Measurements from ENCODE around the gene DNM3. TPM values are rescaled to one million over a fixed set of nuclear protein-coding genes. Genes with fewer than 3 reads are reported as not detected.

Gene DNM3
- total and polyA plus RNA-seq, 2 donors (not counting 1 experiment from before 2014, with no cell fraction given): 1.0 to 1.3 TPM

- Mint-ChIP-seq H3K4me3 (no peak overlapping the region), H3K4me1 (peaks cover 6% of the 10 kb centered on the region), H3K27me3 (no peaks in the 10 kb centered on the region), H3K9me3 (ENCODE audit: insufficient read depth) (no peaks in the 10 kb centered on the region), H3K27ac (no peak overlapping the region)
- no peaks in the 10 kb centered on the region for H3K79me2 ChIP-seq (ENCODE audit: control insufficient read depth, insufficient read depth, low read length)
- H4K20me1 ChIP-seq (ENCODE audit: control insufficient read depth, insufficient read depth, low read length, poor library complexity, severe bottlenecking): no peaks in the 10 kb centered on the region
- ATAC-seq (ENCODE audit: low read depth) (no peak), DNase-seq (no peak)
- peaks cover 1 to 27% of the 10 kb centered on the region in 2 experiments for H3K36me3 ChIP-seq (replicated peaks in 1 of 2; ENCODE audit: control extremely low read depth in 1 of 2, control insufficient read depth in 1 of 2, extremely low read depth in 1 of 2, insufficient read depth in 2 of 2, low read length in 1 of 2)
- CTCF ChIA-PET: interaction anchor here (0.7 to 10.1 kb wide), 19 partner anchors 9 to 631 kb away, joined by 3 to 234 read pairs (median 5); partner anchors contain the start of genes DNM3 and METTL13
- H3K27ac ChIP-seq (ENCODE audit: low read length in 2 of 2): no peak overlapping the region
- TF ChIP-seq EZH2 (IDR thresholded peaks at IDR 0.05; ENCODE audit: borderline replicate concordance, insufficient read depth, low read depth, low read length, poor library complexity, severe bottlenecking) (no peak), CTCF (IDR thresholded peaks at IDR 0.05) (no peak)
- POLR2A ChIA-PET: interaction anchor here (0.7 kb wide), 1 partner anchor 732 kb away, joined by 4 read pairs; no protein-coding TSS in a partner anchor
- H3K4me3 ChIP-seq (ENCODE audit: control extremely low read depth in 1 of 5, extremely low read depth in 1 of 5, insufficient read depth in 1 of 5, low read depth in 2 of 5, low read length in 4 of 5): no peak overlapping the region
- intact Hi-C loops (cut with micrococcal nuclease): loop anchor here (5.0 kb wide), 1 partner anchor 917 kb away; no protein-coding TSS in a partner anchor
- no peaks in the 10 kb centered on the region for H3K27me3 ChIP-seq (replicated peaks in 1 of 4; ENCODE audit: control extremely low read depth in 1 of 4, control insufficient read depth in 3 of 4, insufficient read depth in 4 of 4, low read length in 3 of 4)
- H3K4me2 ChIP-seq (replicated peaks; ENCODE audit: low read depth, low read length, poor library complexity, severe bottlenecking): no peak overlapping the region
- WGBS (ENCODE audit: insufficient coverage): 100% methylated on average over 1 of the region's 3 CpGs
- H2AFZ ChIP-seq (ENCODE audit: insufficient read depth, low read depth, low read length, poor library complexity, severe bottlenecking): no peak overlapping the region
- no peaks in the 10 kb centered on the region for H3K9me3 ChIP-seq (ENCODE audit: control extremely low read depth in 1 of 3, control insufficient read depth in 2 of 3, insufficient read depth in 1 of 3, low read length in 2 of 3)
- H3K9ac ChIP-seq (ENCODE audit: low read length): no peak overlapping the region
- peaks cover 0 to under 1% of the 10 kb centered on the region in 2 donors for H3K4me1 ChIP-seq (ENCODE audit: control insufficient read depth in 2 of 2, insufficient read depth in 2 of 2, low read length in 2 of 2)
Observed at GRCh38 chr1:171800342-171800741, 41.0 kb upstream of the DNM3 start.

- ATAC-seq (ENCODE audit: low read depth) (no peak), DNase-seq (no peak)
- H3K27ac Mint-ChIP-seq: no peak overlapping the region
- Histone ChIP-seq H3K9me3 (ENCODE audit: control extremely low read depth in 1 of 3, control insufficient read depth in 2 of 3, insufficient read depth in 1 of 3, low read length in 2 of 3) (no peaks in the 10 kb centered on the region), H3K4me2 (replicated peaks; ENCODE audit: low read depth, low read length, poor library complexity, severe bottlenecking) (no peak overlapping the region), H4K20me1 (ENCODE audit: control insufficient read depth, insufficient read depth, low read length, poor library complexity, severe bottlenecking) (no peaks in the 10 kb centered on the region), H2AFZ (ENCODE audit: insufficient read depth, low read depth, low read length, poor library complexity, severe bottlenecking) (no peak overlapping the region), H3K4me1 (ENCODE audit: control insufficient read depth in 2 of 2, insufficient read depth in 2 of 2, low read length in 2 of 2) (peaks cover 3 to 6% of the 10 kb centered on the region in 2 donors), H3K79me2 (ENCODE audit: control insufficient read depth, insufficient read depth, low read length) (no peaks in the 10 kb centered on the region), H3K27ac (ENCODE audit: low read length in 2 of 2) (no peak overlapping the region), H3K36me3 (replicated peaks in 1 of 2; ENCODE audit: control extremely low read depth in 1 of 2, control insufficient read depth in 1 of 2, extremely low read depth in 1 of 2, insufficient read depth in 2 of 2, low read length in 1 of 2) (peaks cover 0 to 23% of the 10 kb centered on the region in 2 experiments), H3K4me3 (ENCODE audit: control extremely low read depth in 1 of 5, extremely low read depth in 1 of 5, insufficient read depth in 1 of 5, low read depth in 2 of 5, low read length in 4 of 5) (no peak overlapping the region), H3K27me3 (replicated peaks in 1 of 4; ENCODE audit: control extremely low read depth in 1 of 4, control insufficient read depth in 3 of 4, insufficient read depth in 4 of 4, low read length in 3 of 4) (no peaks in the 10 kb centered on the region), H3K9ac (ENCODE audit: low read length) (no peak overlapping the region)
- POLR2A ChIA-PET: no interaction called here
- H3K27me3 Mint-ChIP-seq: no peaks in the 10 kb centered on the region
- WGBS (ENCODE audit: insufficient coverage): no CpG with 5 or more reads among the region's 3 CpGs
- no peak overlapping the region for H3K4me3 Mint-ChIP-seq
- TF ChIP-seq CTCF (IDR thresholded peaks at IDR 0.05): no peak
- no peak for TF ChIP-seq EZH2 (IDR thresholded peaks at IDR 0.05; ENCODE audit: borderline replicate concordance, insufficient read depth, low read depth, low read length, poor library complexity, severe bottlenecking)
- CTCF ChIA-PET: interaction anchor here (0.7 to 10.1 kb wide), 21 partner anchors 8 to 649 kb away, joined by 3 to 234 read pairs (median 5); partner anchors contain the start of genes DNM3 and METTL13
- peaks cover 11% of the 10 kb centered on the region for H3K4me1 Mint-ChIP-seq
- no peaks in the 10 kb centered on the region for H3K9me3 Mint-ChIP-seq (ENCODE audit: insufficient read depth)
- intact Hi-C loops (cut with micrococcal nuclease): loop anchor here (1.0 to 5.0 kb wide), 4 partner anchors 598 to 916 kb away; partner anchors contain the start of gene PIGC
Observed at GRCh38 chr1:171800851-171801250, 40.4 kb upstream of the DNM3 start.
